T-helper 17 cell (primary cell): Measurements from ENCODE around the gene COL18A1. TPM values are rescaled to one million over a fixed set of nuclear protein-coding genes. Genes with fewer than 3 reads are reported as not detected.

ENCODE experiments used
- ATAC-seq: fragments of 150-1000 bp; cut with Tn5 transposase; 2 replicates; pipeline ENCODE4 v1.10.0; 2021; ENCODE audit warnings: mild to moderate bottlenecking, moderate library complexity
- DNase-seq, 3 donors: peaks; one replicate each; pipeline versions ENCODE4 v3.0.0 to v3.0.0-alpha.2; 2020 to 2021
- H3K9me3 ChIP-seq: one replicate; pipeline ENCODE4 v1.7.0; 2013; ENCODE audit warnings: low read length, mild to moderate bottlenecking; ENCODE audit not compliant: control insufficient read depth, poor library complexity, severe bottlenecking
- H3K27ac Mint-ChIP-seq: one replicate; pipeline ENCODE4 v1.8.0; 2022; ENCODE audit warnings: mild to moderate bottlenecking, moderate library complexity, mixed read lengths
- H3K27me3 Mint-ChIP-seq: one replicate; pipeline ENCODE4 v1.8.0; 2022; ENCODE audit warnings: mixed read lengths
- H3K36me3 Mint-ChIP-seq: one replicate; pipeline ENCODE4 v1.8.0; 2022; ENCODE audit warnings: low read depth, mixed read lengths
- H3K4me1 Mint-ChIP-seq: one replicate; pipeline ENCODE4 v1.8.0; 2022; ENCODE audit warnings: mild to moderate bottlenecking, mixed read lengths
- H3K4me3 Mint-ChIP-seq: one replicate; pipeline ENCODE4 v1.8.0; 2022; ENCODE audit warnings: mild to moderate bottlenecking, moderate library complexity, mixed read lengths
- total RNA-seq, 4 donors: library from RNA in 2 of 4; stranded (reverse) in 2 of 4; gene quantifications; one replicate each; pipeline ENCODE4 v1.2.3 and lab custom pipeline; 2022 to 2026

The COL18A1 gene
- total RNA-seq, 2 donors from 2014 or later = 5.4 to 17.1 TPM

GRCh38 chr21:45492765-45493164, 87.8 kb downstream of the COL18A1 start:
- no peaks in the 10 kb centered on the region for H3K9me3 ChIP-seq
- H3K4me3 Mint-ChIP-seq = no peak overlapping the region
- no peak overlapping the region for H3K27ac Mint-ChIP-seq
- H3K4me1 Mint-ChIP-seq = no peaks in the 10 kb centered on the region
- H3K27me3 Mint-ChIP-seq = no peaks in the 10 kb centered on the region
- ATAC-seq (no peak), DNase-seq (no peak)
- H3K36me3 Mint-ChIP-seq = no peaks in the 10 kb centered on the region

- ATAC-seq (no peak), DNase-seq (no peak)
- Mint-ChIP-seq H3K36me3 (no peaks in the 10 kb centered on the region), H3K27me3 (no peaks in the 10 kb centered on the region), H3K27ac (no peak overlapping the region), H3K4me1 (no peaks in the 10 kb centered on the region), H3K4me3 (no peak overlapping the region)
- no peaks in the 10 kb centered on the region for H3K9me3 ChIP-seq
Measured at GRCh38 chr21:45493401-45494001, 88.5 kb downstream of the COL18A1 start.

GRCh38 chr21:45494135-45494850, 89.3 kb downstream of the COL18A1 start:
- no peak for ATAC-seq
- H3K9me3 ChIP-seq = no peaks in the 10 kb centered on the region
- no peak for DNase-seq
- Mint-ChIP-seq H3K4me3 (no peak overlapping the region), H3K27me3 (no peaks in the 10 kb centered on the region), H3K4me1 (peaks cover 2% of the 10 kb centered on the region), H3K27ac (no peak overlapping the region), H3K36me3 (no peaks in the 10 kb centered on the region)

GRCh38 chr21:45494851-45495680, 90.1 kb downstream of the COL18A1 start:
- ATAC-seq (no peak), DNase-seq (no peak)
- Mint-ChIP-seq H3K27me3 (no peaks in the 10 kb centered on the region), H3K27ac (no peak overlapping the region), H3K4me1 (peaks cover 8% of the 10 kb centered on the region), H3K36me3 (no peaks in the 10 kb centered on the region), H3K4me3 (no peak overlapping the region)
- H3K9me3 ChIP-seq = no peaks in the 10 kb centered on the region

- ATAC-seq = no peak
- H3K4me1 Mint-ChIP-seq = peaks cover 8% of the 10 kb centered on the region
- H3K4me3 Mint-ChIP-seq = no peak overlapping the region
- peak overlapping the region; percentile 6 for H3K27ac Mint-ChIP-seq
- no peaks in the 10 kb centered on the region for H3K27me3 Mint-ChIP-seq
- no peaks in the 10 kb centered on the region for H3K36me3 Mint-ChIP-seq
- H3K9me3 ChIP-seq = no peaks in the 10 kb centered on the region
- no peak for DNase-seq
Measured at GRCh38 chr21:45496151-45496967, 91.4 kb downstream of the COL18A1 start.

GRCh38 chr21:45496968-45497845, 92.2 kb downstream of the COL18A1 start:
- no peaks in the 10 kb centered on the region for H3K36me3 Mint-ChIP-seq
- no peak overlapping the region for H3K27ac Mint-ChIP-seq
- H3K4me3 Mint-ChIP-seq = no peak overlapping the region
- ATAC-seq (no peak), DNase-seq (peak in 1 of 3 donors; percentile 5)
- H3K4me1 Mint-ChIP-seq = peaks cover 8% of the 10 kb centered on the region
- H3K9me3 ChIP-seq = no peaks in the 10 kb centered on the region
- H3K27me3 Mint-ChIP-seq = no peaks in the 10 kb centered on the region

- H3K9me3 ChIP-seq = no peaks in the 10 kb centered on the region
- H3K36me3 Mint-ChIP-seq = no peaks in the 10 kb centered on the region
- no peak overlapping the region for H3K4me3 Mint-ChIP-seq
- ATAC-seq (no peak), DNase-seq (peak in 1 of 3 donors; percentile 6)
- H3K27ac Mint-ChIP-seq = no peak overlapping the region
- H3K4me1 Mint-ChIP-seq = peaks cover 8% of the 10 kb centered on the region
- no peaks in the 10 kb centered on the region for H3K27me3 Mint-ChIP-seq
Measured at GRCh38 chr21:45497846-45498645, 93.1 kb downstream of the COL18A1 start.

- Mint-ChIP-seq H3K36me3 (no peaks in the 10 kb centered on the region), H3K27me3 (no peaks in the 10 kb centered on the region), H3K27ac (no peak overlapping the region), H3K4me1 (peaks cover 8% of the 10 kb centered on the region), H3K4me3 (no peak overlapping the region)
- DNase-seq (no peak), ATAC-seq (no peak)
- no peaks in the 10 kb centered on the region for H3K9me3 ChIP-seq
Measured at GRCh38 chr21:45498646-45499000, 93.7 kb downstream of the COL18A1 start.

GRCh38 chr21:45499201-45499750, 94.3 kb downstream of the COL18A1 start:
- no peak overlapping the region for H3K27ac Mint-ChIP-seq
- no peaks in the 10 kb centered on the region for H3K27me3 Mint-ChIP-seq

GRCh38 chr21:45499970-45500577, 95.1 kb downstream of the COL18A1 start:
- peak in 1 of 3 donors; percentile 4 for DNase-seq
- H3K27ac Mint-ChIP-seq = no peak overlapping the region
- H3K4me1 Mint-ChIP-seq = peaks cover 8% of the 10 kb centered on the region
- no peaks in the 10 kb centered on the region for H3K27me3 Mint-ChIP-seq
- no peak for ATAC-seq
- no peak overlapping the region for H3K4me3 Mint-ChIP-seq
- no peaks in the 10 kb centered on the region for H3K36me3 Mint-ChIP-seq
- H3K9me3 ChIP-seq = no peaks in the 10 kb centered on the region

More at GRCh38 chr21:45499201-45499750, 94.3 kb downstream of the COL18A1 start:
- DNase-seq (peak in 1 of 3 donors; percentile 6), ATAC-seq (no peak)
- H3K9me3 ChIP-seq = no peaks in the 10 kb centered on the region
- Mint-ChIP-seq H3K4me1 (peaks cover 8% of the 10 kb centered on the region), H3K36me3 (no peaks in the 10 kb centered on the region), H3K4me3 (no peak overlapping the region)
